G401 (cell line): Measurements from ENCODE around the gene ALK. TPM values are rescaled to one million over a fixed set of nuclear protein-coding genes. Genes with fewer than 3 reads are reported as not detected.

Experiments used
- DNase-seq: peaks from one replicate; pipeline ENCODE4 v3.0.0-alpha.2; 2015; ENCODE audit warnings: low spot score
- in situ Hi-C: cut with HindIII; loops from 2 replicates; pipeline ENCODE4 v1.10.0; 2016; ENCODE audit warnings: low sequenced_read_pairs, mixed read lengths
- total RNA-seq: library from RNA; depleted of rRNA; stranded (reverse); fragments of >200 nt; shearing (Covaris generic); gene quantifications from 2 replicates; pipeline ENCODE4 v1.2.3, GENCODE V29; 2014

ALK gene
- total RNA-seq, 1 experiment from 2014 or later: not detected

GRCh38 chr2:29576231-29576630, 345.2 kb downstream of the ALK start:
- in situ Hi-C loops: no loop called here

GRCh38 chr2:29575370-29575890, 346.0 kb downstream of the ALK start:
- no peak for DNase-seq
- in situ Hi-C loops: no loop called here

More at GRCh38 chr2:29576231-29576630, 345.2 kb downstream of the ALK start:
- peak; percentile 65 for DNase-seq

DNA sequence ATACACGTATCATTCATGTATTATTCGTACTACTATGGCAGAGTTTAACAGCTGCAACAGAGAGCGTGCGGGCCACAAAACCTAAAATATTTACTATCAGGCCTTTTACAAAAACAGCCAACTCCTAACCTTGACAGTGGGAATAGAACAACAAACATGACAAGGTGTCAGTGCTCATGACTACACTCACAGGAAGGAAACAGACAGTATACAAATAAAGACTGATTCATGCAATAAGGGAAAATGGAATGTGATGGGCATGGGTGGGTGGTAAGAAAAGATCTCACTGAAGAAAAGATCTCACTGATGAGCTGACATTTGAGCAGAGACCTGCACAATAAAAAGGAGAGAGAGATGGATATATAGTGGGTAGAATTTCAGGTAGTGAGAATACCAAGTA, 347.8 kb downstream of the ALK start:
- in situ Hi-C loops: no loop called here
- DNase-seq: no peak

GRCh38 chr2:29573147-29573546, 348.2 kb downstream of the ALK start:
- no peak for DNase-seq
- in situ Hi-C loops: no loop called here

DNA sequence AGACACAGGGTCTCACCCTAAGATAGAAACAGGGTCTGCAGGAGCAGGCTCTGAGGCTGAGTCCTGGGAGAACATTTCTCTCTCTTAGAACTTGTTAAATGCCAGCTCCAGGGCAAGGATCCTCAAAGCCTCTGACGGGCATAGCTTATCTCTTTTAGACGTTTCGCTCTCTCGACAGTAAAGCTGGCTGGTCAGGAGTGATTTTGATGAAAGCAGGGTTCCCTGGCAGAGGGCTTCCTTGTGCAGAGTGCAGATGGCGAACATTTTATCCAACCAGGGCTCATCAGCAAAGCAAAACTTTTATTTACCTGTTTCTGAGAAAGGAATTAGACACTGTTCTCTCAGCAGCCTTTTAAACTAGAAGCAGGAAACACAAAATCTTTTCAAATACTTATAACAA, 350.8 kb downstream of the ALK start:
- in situ Hi-C loops: no loop called here

GRCh38 chr2:29567906-29568520, 353.4 kb downstream of the ALK start:
- DNase-seq: no peak
- in situ Hi-C loops: no loop called here

More for the DNA sequence above, 350.8 kb downstream of the ALK start:
- DNase-seq: no peak

GRCh38 chr2:29563697-29564096, 357.7 kb downstream of the ALK start:
- in situ Hi-C loops: no loop called here
- DNase-seq: no peak

GRCh38 chr2:29562896-29563295, 358.5 kb downstream of the ALK start:
- in situ Hi-C loops: no loop called here
- peak; percentile 8 for DNase-seq

GRCh38 chr2:29562319-29562718, 359.1 kb downstream of the ALK start:
- in situ Hi-C loops: no loop called here
- DNase-seq: peak; percentile 85

- in situ Hi-C loops: no loop called here
- no peak for DNase-seq
These were observed 359.8 kb downstream of the ALK start for GRCh38 chr2:29561628-29562027.

- no peak for DNase-seq
- in situ Hi-C loops: no loop called here
These were observed 360.2 kb downstream of the ALK start for GRCh38 chr2:29561181-29561580.

- in situ Hi-C loops: no loop called here
These were observed 360.8 kb downstream of the ALK start for GRCh38 chr2:29560566-29560965.

DNA sequence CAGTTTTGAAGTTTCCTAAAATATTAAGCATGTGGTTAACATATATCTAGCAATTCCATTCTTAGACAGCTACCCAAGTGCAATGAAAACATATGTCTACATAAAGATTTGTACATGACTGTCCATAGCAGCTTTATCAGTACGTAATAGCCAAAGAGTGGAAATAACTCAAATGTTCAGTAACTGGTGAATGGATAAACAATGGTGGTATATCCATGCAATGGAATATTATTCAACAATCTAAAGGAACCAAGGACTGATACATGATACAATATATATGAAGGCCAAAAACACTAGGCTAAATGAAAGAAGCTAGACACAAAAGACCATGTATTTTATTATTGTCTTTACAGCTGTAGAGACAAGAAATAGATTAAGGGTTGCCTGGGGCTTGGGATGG, 361.4 kb downstream of the ALK start:
- no peak for DNase-seq
- in situ Hi-C loops: no loop called here

More at GRCh38 chr2:29560566-29560965, 360.8 kb downstream of the ALK start:
- DNase-seq: no peak

DNA sequence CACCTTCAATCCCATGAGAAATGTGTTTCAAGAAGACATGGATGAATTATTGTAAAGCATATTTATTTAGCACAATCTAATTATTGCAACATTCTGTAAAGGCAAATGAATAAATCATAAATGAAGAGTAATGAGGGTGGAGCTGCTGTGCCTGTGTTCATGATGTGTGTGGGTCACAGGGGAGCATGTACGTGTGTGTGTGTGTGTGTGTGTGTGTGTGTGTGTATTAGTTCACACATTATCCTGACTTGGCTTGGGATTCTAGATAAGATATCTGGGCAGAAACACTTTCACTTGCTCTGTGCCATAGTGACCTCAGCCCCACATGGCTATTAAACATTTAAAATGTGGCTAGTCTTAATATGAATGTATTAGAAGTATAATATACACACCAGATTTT, 361.8 kb downstream of the ALK start:
- no peak for DNase-seq
- in situ Hi-C loops: no loop called here

- in situ Hi-C loops: no loop called here
- no peak for DNase-seq
These were observed 363.3 kb downstream of the ALK start for GRCh38 chr2:29558097-29558496.

GRCh38 chr2:29557268-29557667, 364.1 kb downstream of the ALK start:
- in situ Hi-C loops: no loop called here
- DNase-seq: no peak

DNA sequence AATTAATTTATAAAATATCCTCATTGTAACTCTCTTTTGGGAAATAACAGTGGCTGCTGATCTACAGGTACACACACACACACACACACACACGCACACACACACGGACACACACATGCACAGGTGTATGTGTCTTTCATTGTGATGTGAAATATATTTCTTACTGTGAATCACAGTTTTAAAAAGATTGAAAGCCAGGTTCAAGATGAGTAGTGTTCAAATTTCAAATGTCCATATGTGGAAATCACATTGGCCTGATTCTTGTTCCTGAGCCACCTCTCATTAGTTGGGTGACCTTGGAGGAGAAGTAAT, 372.4 kb downstream of the ALK start:
- in situ Hi-C loops: no loop called here
- no peak for DNase-seq

GRCh38 chr2:29544917-29545316, 376.5 kb downstream of the ALK start:
- no peak for DNase-seq
- in situ Hi-C loops: no loop called here

DNA sequence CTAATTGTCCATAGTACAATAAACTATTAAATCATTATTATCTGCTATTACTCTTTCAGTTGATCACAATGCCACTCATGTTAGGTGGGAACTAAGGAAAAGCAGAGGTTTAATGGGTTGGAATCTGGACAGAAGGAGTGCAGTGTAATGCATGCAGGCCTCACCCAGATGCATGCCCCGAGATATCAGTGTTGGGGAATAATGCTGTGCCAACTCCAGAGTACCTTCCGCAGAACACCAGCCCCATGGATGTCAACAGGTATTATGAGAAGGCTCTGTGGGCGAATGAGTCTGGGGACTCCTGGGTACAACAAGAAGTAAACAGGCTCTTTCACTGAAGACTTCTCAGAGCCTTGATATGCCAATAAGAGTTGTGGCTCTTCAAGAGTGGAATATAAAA, 377.4 kb downstream of the ALK start:
- DNase-seq: no peak
- in situ Hi-C loops: no loop called here

DNA sequence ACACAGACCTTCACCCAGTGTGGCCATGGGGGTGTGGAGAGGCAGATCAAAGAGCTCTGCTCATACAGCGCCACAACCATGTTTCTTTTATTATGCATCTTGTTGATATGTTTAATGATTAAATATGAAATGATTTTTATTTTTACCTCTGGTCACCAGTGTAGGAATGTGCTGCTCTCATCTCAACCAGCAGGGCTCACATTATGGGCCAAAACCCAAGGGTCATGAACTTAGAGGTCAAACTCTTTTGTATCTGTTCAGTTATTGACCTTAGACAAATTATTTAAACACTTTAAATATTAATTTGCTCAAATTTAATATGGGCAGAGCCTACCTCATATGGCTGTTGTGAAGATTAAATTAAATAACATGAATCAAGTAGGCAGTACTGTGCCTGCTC, 386.2 kb downstream of the ALK start:
- in situ Hi-C loops: no loop called here

GRCh38 chr2:29532436-29532835, 388.9 kb downstream of the ALK start:
- DNase-seq: no peak
- in situ Hi-C loops: no loop called here

More for the DNA sequence above, 386.2 kb downstream of the ALK start:
- DNase-seq: no peak
